HepG2 (cell line): ENCODE results near the gene HYOU1. TPM values are rescaled to one million over a fixed set of nuclear protein-coding genes. Genes with fewer than 3 reads are reported as not detected.

ENCODE experiments used
- ATAC-seq: fragments of 200-7000 bp; cut with Tn5 transposase; 3 replicates; pipeline ENCODE4 v1.9.1; 2020; ENCODE audit warnings: mild to moderate bottlenecking, moderate library complexity
- BruUV-seq: library from RNA; stranded (reverse); fragments of 400-500 nt; replicated peaks from 2 replicates; lab custom pipeline; 2021; lab: Mats Ljungman, UMichigan
- CTCF ChIA-PET: fragments of 300-600 bp; formaldehyde crosslinking; extraction: SDS; loops from one replicate; lab custom pipeline; 2021; ENCODE audit warnings: low total read pairs, inconsistent platforms, low intra/inter-chr PET ratio; lab: Yijun Ruan, JAX
- POLR2A ChIA-PET: fragments of 350-600 bp; sonication (Branson Sonifier 250); formaldehyde crosslinking; loops from one replicate; lab custom pipeline; 2020; ENCODE audit warnings: antibody characterized with exemption, inconsistent platforms; lab: Yijun Ruan, JAX
- DNase-seq: peaks from one replicate; pipeline ENCODE4 v3.0.0-alpha.2; 2015; ENCODE audit warnings: low spot score
- FAIRE-seq: peaks from 3 replicates; lab custom pipeline; 2011; peaks lifted over from hg19 to GRCh38; lab: Jason Lieb, UNC
- H2AFZ ChIP-seq: one replicate; pipeline ENCODE4 v1.6.1; 2011; ENCODE audit warnings: low read length, inconsistent platforms
- H3K27ac ChIP-seq: fragments of 300-600 bp; 3 replicates; pipeline ENCODE4 v1.8.0; 2011; ENCODE audit warnings: mixed run types, mild to moderate bottlenecking, mixed read lengths, low read length, inconsistent platforms; ENCODE audit not compliant: insufficient read depth; ENCODE audit errors: extremely low read length
- H3K27me3 ChIP-seq, 2 experiments: fragments of 200-600 bp in 1 of 2; 2 replicates in 1 of 2; 3 replicates in 1 of 2; pipeline versions ENCODE4 v1.6.0 to v1.8.0; 2011; ENCODE audit warnings: low read length in 2 of 2, mild to moderate bottlenecking in 2 of 2, moderate library complexity in 2 of 2, inconsistent platforms in 1 of 2; ENCODE audit not compliant: insufficient read depth in 2 of 2, control insufficient read depth in 1 of 2
- H3K36me3 ChIP-seq, 2 experiments: fragments of 200-600 bp in 1 of 2; replicated peaks in 1 of 2; 2 replicates in 1 of 2; 3 replicates in 1 of 2; pipeline versions ENCODE4 v1.5.1 to v1.8.0; 2011; ENCODE audit warnings: low read length in 2 of 2, inconsistent platforms in 1 of 2; ENCODE audit not compliant: insufficient read depth in 2 of 2, control insufficient read depth in 1 of 2
- H3K4me1 ChIP-seq: 2 replicates; pipeline ENCODE4 v1.5.1; 2012; ENCODE audit warnings: low read length, inconsistent platforms; ENCODE audit not compliant: insufficient read depth
- H3K4me2 ChIP-seq: 2 replicates; pipeline ENCODE4 v1.6.0; 2011; ENCODE audit warnings: low read depth, low read length, inconsistent platforms
- H3K4me3 ChIP-seq, 3 experiments: fragments of 200-600 bp in 1 of 3; sonication (generic), shearing (Covaris generic) in 1 of 3; replicated peaks in 1 of 3; 2 replicates each; pipeline ENCODE4 v1.5.1; 2011 to 2016; ENCODE audit warnings: low read length in 3 of 3, inconsistent platforms in 2 of 3, low read depth in 2 of 3, mild to moderate bottlenecking in 2 of 3, control low read depth in 1 of 3, mixed read lengths in 1 of 3; ENCODE audit not compliant: insufficient read depth in 1 of 3
- H3K79me2 ChIP-seq: one replicate; pipeline ENCODE4 v1.6.1; 2011; ENCODE audit warnings: low read length, inconsistent platforms; ENCODE audit not compliant: insufficient read depth
- H3K9ac ChIP-seq: 2 replicates; pipeline ENCODE4 v1.6.0; 2011; ENCODE audit warnings: mild to moderate bottlenecking, low read depth, low read length, inconsistent platforms; ENCODE audit not compliant: insufficient read depth
- H3K9me3 ChIP-seq: 2 replicates; pipeline ENCODE4 v1.5.1; 2012; ENCODE audit warnings: mild to moderate bottlenecking, low read length
- H4K20me1 ChIP-seq: 2 replicates; pipeline ENCODE4 v1.6.0; 2011; ENCODE audit warnings: inconsistent platforms, mild to moderate bottlenecking, low read length, moderate library complexity; ENCODE audit not compliant: insufficient read depth
- ARID2 ChIP-seq: sonication (generic); formaldehyde crosslinking; IDR thresholded peaks from 2 replicates; pipeline ENCODE4 v1.8.1; 2022; ENCODE audit warnings: mild to moderate bottlenecking, missing genetic modification reagents, borderline replicate concordance
- CBX1 ChIP-seq: IDR thresholded peaks from one replicate; pipeline ENCODE4 v1.6.1; 2016; ENCODE audit warnings: antibody characterized with exemption, low read depth
- CBX5 ChIP-seq: sonication (generic); formaldehyde crosslinking; IDR thresholded peaks from 2 replicates; pipeline ENCODE4 v1.4.0; 2020; ENCODE audit warnings: missing genetic modification reagents, borderline replicate concordance
- HNF4G ChIP-seq, 2 experiments: sonication (generic) in 1 of 2; formaldehyde crosslinking in 1 of 2; IDR thresholded peaks; 2 replicates each; pipeline versions ENCODE4 v1.4.0 to v1.6.1; 2011 to 2020; ENCODE audit warnings: borderline replicate concordance in 2 of 2, low read depth in 2 of 2, mild to moderate bottlenecking in 2 of 2, low read length in 1 of 2, missing genetic modification reagents in 1 of 2, moderate library complexity in 1 of 2
- HNRNPH1 ChIP-seq: fragments of 200-400 bp; formaldehyde crosslinking; optimal IDR thresholded peaks from 2 replicates; pipeline ENCODE3; 2017; ENCODE audit warnings: mild to moderate bottlenecking, low read depth, low read length
- HNRNPK ChIP-seq: fragments of 200-400 bp; formaldehyde crosslinking; IDR thresholded peaks from 2 replicates; pipeline ENCODE4 v1.6.1; 2018; ENCODE audit warnings: low read length, low read depth, moderate library complexity, mild to moderate bottlenecking; ENCODE audit not compliant: poor library complexity, severe bottlenecking
- JARID2 ChIP-seq: sonication (generic); formaldehyde crosslinking; IDR thresholded peaks from 2 replicates; pipeline ENCODE4 v1.8.1; 2023; ENCODE audit warnings: missing genetic modification reagents, inconsistent platforms; ENCODE audit not compliant: insufficient replicate concordance
- MAF1 ChIP-seq: sonication (generic); formaldehyde crosslinking; IDR thresholded peaks from 2 replicates; pipeline ENCODE4 v1.5.0; 2020; ENCODE audit warnings: missing genetic modification reagents, borderline replicate concordance
- PHB2 ChIP-seq: fragments of 450-650 bp; IDR thresholded peaks from 2 replicates; pipeline ENCODE4 v1.6.1; 2018; ENCODE audit not compliant: partially characterized antibody
- REXO4 ChIP-seq: sonication (generic); formaldehyde crosslinking; IDR thresholded peaks from 2 replicates; pipeline ENCODE4 v1.8.0; 2022; ENCODE audit warnings: missing genetic modification reagents, mild to moderate bottlenecking, borderline replicate concordance
- RORA ChIP-seq: sonication (generic); formaldehyde crosslinking; IDR thresholded peaks from 2 replicates; pipeline ENCODE4 v1.5.0; 2020; ENCODE audit warnings: mild to moderate bottlenecking, missing genetic modification reagents, moderate library complexity
- ZFY ChIP-seq: sonication (generic); formaldehyde crosslinking; IDR thresholded peaks from 2 replicates; pipeline ENCODE4 v1.4.0; 2020; ENCODE audit warnings: missing genetic modification reagents
- ZNF292 ChIP-seq: sonication (generic); formaldehyde crosslinking; IDR thresholded peaks from 2 replicates; pipeline ENCODE4 v1.8.1; 2022; ENCODE audit warnings: mild to moderate bottlenecking, low read depth, missing genetic modification reagents, borderline replicate concordance
- ZNF570 ChIP-seq: sonication (generic); formaldehyde crosslinking; IDR thresholded peaks from 2 replicates; pipeline ENCODE4 v1.4.0; 2020; ENCODE audit warnings: mild to moderate bottlenecking, missing genetic modification reagents, borderline replicate concordance
- ZNF574 ChIP-seq: sonication (generic); formaldehyde crosslinking; IDR thresholded peaks from 2 replicates; pipeline ENCODE4 v1.4.0; 2020; ENCODE audit warnings: missing genetic modification reagents
- ZNF639 ChIP-seq: conservative IDR thresholded peaks from 2 replicates; pipeline ENCODE4 v1.6.1; 2018; ENCODE audit warnings: missing genetic modification reagents
- ZNF674 ChIP-seq: sonication (generic); formaldehyde crosslinking; IDR thresholded peaks from 2 replicates; pipeline ENCODE4 v1.5.0; 2020; ENCODE audit warnings: low read depth, mild to moderate bottlenecking, missing genetic modification reagents
- ZNF713 ChIP-seq: sonication (generic); formaldehyde crosslinking; IDR thresholded peaks from 2 replicates; pipeline ENCODE4 v1.4.0; 2020; ENCODE audit warnings: mild to moderate bottlenecking, missing genetic modification reagents
- ZNF839 ChIP-seq: sonication (generic); formaldehyde crosslinking; IDR thresholded peaks from 2 replicates; pipeline ENCODE4 v1.4.0; 2020; ENCODE audit warnings: missing genetic modification reagents, mild to moderate bottlenecking, borderline replicate concordance
- WGBS: methylation state at CpG from one replicate; pipeline ENCODE4 v1.1.6; 2017; ENCODE audit warnings: low lambda C conversion rate; 5-methylcytosine and 5-hydroxymethylcytosine counted together
- in situ Hi-C: cut with HindIII; loops from 2 replicates; pipeline ENCODE4 v1.10.0; 2017; ENCODE audit warnings: low pct_unique_long_range_greater_than_20kb; ENCODE audit not compliant: extremely low pct_ligation_motif_present
- intact Hi-C: fragments of 100-400 bp; cut with micrococcal nuclease; formaldehyde crosslinking; loops from one replicate; pipeline ENCODE4 v1.10.0; 2022; ENCODE audit not compliant: unreplicated experiment
- polyA plus RNA-seq, 8 experiments: library from polyadenylated mRNA; depleted of rRNA in 3 of 8; stranded (reverse) in 7 of 8; unstranded in 1 of 8; fragments of >200 nt; fragmentation: Illumina TruSeq in 4 of 8; extraction: Trizol in 4 of 8; gene quantifications; 2 replicates each; pipeline versions ENCODE4 v1.2.1 to v1.2.3, GENCODE V29; 2011 to 2016; ENCODE audit warnings: low read depth in 4 of 8, missing spikeins in 1 of 8, mixed read lengths in 1 of 8; ENCODE audit not compliant: insufficient read depth in 1 of 8
- total RNA-seq, 5 experiments: library from RNA; depleted of rRNA; stranded (reverse); fragments of >200 nt; fragmentation: Illumina TruSeq; extraction: Trizol; gene quantifications; 2 replicates each; pipeline ENCODE4 v1.2.3, GENCODE V29; 2016; ENCODE audit warnings: low read depth in 1 of 5

The HYOU1 gene
- total and polyA plus RNA-seq, 2 of the 13 experiments (the other 11 are each of a cell fraction or from before 2014, with no cell fraction given) = 127 to 155 TPM

DNA sequence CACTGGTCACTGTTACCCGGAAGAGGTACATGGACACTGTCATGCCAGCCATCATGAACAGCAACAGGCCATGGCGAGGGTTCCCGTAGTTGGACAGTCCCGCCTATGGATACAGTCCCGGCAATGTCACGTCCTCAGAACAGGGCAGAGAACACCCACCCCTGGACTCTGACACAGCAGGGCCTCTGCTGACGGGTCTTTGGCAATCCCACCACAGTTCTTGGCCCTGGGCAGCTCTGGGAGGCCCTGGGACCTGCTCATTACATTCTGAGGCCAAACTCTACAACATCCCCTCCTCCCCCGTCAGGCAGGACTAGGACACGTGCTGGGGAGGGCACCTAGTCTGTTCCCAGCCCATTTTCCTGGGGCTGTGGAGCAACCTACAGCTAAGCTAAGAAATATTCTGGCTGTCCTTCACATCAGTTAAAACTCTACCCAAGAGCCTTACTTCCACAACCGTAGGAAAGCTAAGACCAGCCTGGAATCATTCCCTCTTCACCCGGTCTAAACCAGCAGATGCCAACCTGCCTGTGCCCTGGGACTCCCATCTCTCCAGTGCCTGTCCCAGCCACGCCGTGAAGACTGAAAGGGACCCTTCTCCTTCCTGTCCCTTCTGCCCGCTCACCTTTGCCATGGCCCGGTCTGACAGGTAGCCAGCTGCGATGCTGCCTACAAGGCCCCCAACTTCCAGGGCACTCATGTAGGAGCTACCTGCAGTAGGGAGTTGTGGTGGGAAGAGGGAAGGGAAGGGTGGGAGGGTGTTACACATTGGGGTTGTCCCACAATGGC is 30.8 kb downstream of the HYOU1 start:
- in situ Hi-C loops (no loop called here), intact Hi-C loops (no loop called here)
- H3K27me3 ChIP-seq = no peaks in the 10 kb centered on the region; a peak in 1 of 5 replicates
- peaks cover 4% of the 10 kb centered on the region in 2 experiments; a peak in 3 of 5 replicates for H3K36me3 ChIP-seq
- no peak overlapping the region for H2AFZ ChIP-seq
- peak overlapping the region; percentile 11 to 82 (median 79); a peak in 4 of 6 replicates for H3K4me3 ChIP-seq
- POLR2A ChIA-PET = interaction anchor here (1.2 to 4.8 kb wide), 7 partner anchors 8 to 115 kb away, joined by 3 to 45 read pairs (median 8); partner anchors contain the start of genes CENATAC, HMBS, HYOU1 and RPS25
- BruUV-seq = no TSS peak
- DNase-seq = no peak
- no peaks in the 10 kb centered on the region for H3K9me3 ChIP-seq
- peaks cover 82% of the 10 kb centered on the region for H3K4me1 ChIP-seq
- peak; percentile 13 for ATAC-seq
- no peak for FAIRE-seq
- CTCF ChIA-PET = no interaction called here
- peak overlapping the region; percentile 77 for H3K9ac ChIP-seq
- H4K20me1 ChIP-seq = peaks cover 5% of the 10 kb centered on the region; the same call in 1 of the 2 replicates
- 55% methylated on average over 8 of the region's 16 CpGs for WGBS
- H3K79me2 ChIP-seq = peaks cover 59% of the 10 kb centered on the region
- H3K4me2 ChIP-seq = peak overlapping the region; percentile 99
- peak overlapping the region; percentile 77 for H3K27ac ChIP-seq
- TF ChIP-seq REXO4 (CRISPR knock-in tag) (no peak), ZNF570 (no peak), ZNF292 (CRISPR knock-in tag) (no peak), PHB2 (no peak), ZNF639 (CRISPR knock-in tag) (no peak), ZNF674 (no peak), ARID2 (CRISPR knock-in tag) (no peak), HNF4G (IDR thresholded peaks at IDR 0.05; ENCODE audit: borderline replicate concordance, low read depth, low read length) (peak; percentile 68), HNF4G (CRISPR knock-in tag; IDR thresholded peaks at IDR 0.05; ENCODE audit: borderline replicate concordance, low read depth) (no peak), ZNF713 (CRISPR knock-in tag) (0 out of 2 replicates have a peak, but pooled peaks have one; percentile 42), ZNF839 (CRISPR knock-in tag) (no peak), MAF1 (CRISPR knock-in tag) (no peak), JARID2 (CRISPR knock-in tag) (no peak), CBX1 (no peak), HNRNPK (no peak), RORA (CRISPR knock-in tag) (no peak), HNRNPH1 (no peak), ZNF574 (CRISPR knock-in tag) (0 out of 2 replicates have a peak, but pooled peaks have one; percentile 14), CBX5 (CRISPR knock-in tag) (no peak), ZFY (CRISPR knock-in tag) (no peak; the same call in 1 of the 2 replicates)
